ENCODE data around the gene HIBCH. TPM values are rescaled to one million over a fixed set of nuclear protein-coding genes. Genes with fewer than 3 reads are reported as not detected.

Gene HIBCH
- total and polyA plus RNA-seq, 2 of the 13 experiments (the other 11 are each of a cell fraction or from before 2014, with no cell fraction given): 18.8 to 49.5 TPM

DNA sequence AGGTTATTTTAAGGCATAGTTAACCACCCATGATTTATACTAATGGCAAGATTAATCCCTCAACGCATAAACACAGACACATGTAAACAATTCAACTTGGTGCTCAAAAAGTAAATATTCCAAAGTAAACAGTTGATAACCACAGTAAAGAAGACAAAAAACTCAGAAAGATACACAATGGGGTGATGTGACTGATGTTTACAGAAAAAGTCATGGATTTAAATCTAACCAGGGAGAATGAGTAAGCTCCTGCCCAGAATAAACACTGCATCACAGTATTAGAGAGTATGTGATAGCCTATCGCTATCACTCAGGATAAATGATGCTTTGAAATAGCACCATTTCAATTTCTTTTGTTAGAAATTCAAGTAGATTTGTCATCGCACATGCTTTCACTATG, 49.3 kb downstream of the HIBCH start (continued):
- TF ChIP-seq, protein P1, sequence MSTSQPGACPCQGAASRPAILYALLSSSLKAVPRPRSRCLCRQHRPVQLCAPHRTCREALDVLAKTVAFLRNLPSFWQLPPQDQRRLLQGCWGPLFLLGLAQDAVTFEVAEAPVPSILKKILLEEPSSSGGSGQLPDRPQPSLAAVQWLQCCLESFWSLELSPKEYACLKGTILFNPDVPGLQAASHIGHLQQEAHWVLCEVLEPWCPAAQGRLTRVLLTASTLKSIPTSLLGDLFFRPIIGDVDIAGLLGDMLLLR (CRISPR knock-in tag; IDR thresholded peaks at IDR 0.05): no peak
- TF ChIP-seq ZNF451 (CRISPR knock-in tag; IDR thresholded peaks at IDR 0.05) (no peak), SAP130 (CRISPR knock-in tag; IDR thresholded peaks at IDR 0.05; ENCODE audit: low read depth) (peak; percentile 54), GATAD2A (CRISPR knock-in tag; IDR thresholded peaks at IDR 0.05) (peak; percentile 70), RARA (CRISPR knock-in tag; IDR thresholded peaks at IDR 0.05) (peak; percentile 66), MAFF (IDR thresholded peaks at IDR 0.05; ENCODE audit: low read depth, low read length) (no peak), LCORL (IDR thresholded peaks at IDR 0.05) (no peak), LCORL (CRISPR knock-in tag; IDR thresholded peaks at IDR 0.05) (no peak), ZNF354B (CRISPR knock-in tag; IDR thresholded peaks at IDR 0.05) (no peak), NR2F6 (IDR thresholded peaks at IDR 0.05) (0 out of 2 replicates have a peak, but pooled peaks have one; percentile 13), NR2F6 (CRISPR knock-in tag; IDR thresholded peaks at IDR 0.05) (no peak), BCL6 (CRISPR knock-in tag; IDR thresholded peaks at IDR 0.05) (0 out of 2 replicates have a peak, but pooled peaks have one; percentile 15), TBX3 (IDR thresholded peaks at IDR 0.05; ENCODE audit: borderline replicate concordance) (peak; percentile 91), TOE1 (CRISPR knock-in tag; IDR thresholded peaks at IDR 0.05) (no peak), CEBPG (CRISPR knock-in tag; IDR thresholded peaks at IDR 0.05) (no peak), ZNF446 (CRISPR knock-in tag; IDR thresholded peaks at IDR 0.05) (no peak), ZSCAN12 (CRISPR knock-in tag; IDR thresholded peaks at IDR 0.05) (no peak), MLX (CRISPR knock-in tag; IDR thresholded peaks at IDR 0.05) (no peak)
- TF ChIP-seq, protein P2, sequence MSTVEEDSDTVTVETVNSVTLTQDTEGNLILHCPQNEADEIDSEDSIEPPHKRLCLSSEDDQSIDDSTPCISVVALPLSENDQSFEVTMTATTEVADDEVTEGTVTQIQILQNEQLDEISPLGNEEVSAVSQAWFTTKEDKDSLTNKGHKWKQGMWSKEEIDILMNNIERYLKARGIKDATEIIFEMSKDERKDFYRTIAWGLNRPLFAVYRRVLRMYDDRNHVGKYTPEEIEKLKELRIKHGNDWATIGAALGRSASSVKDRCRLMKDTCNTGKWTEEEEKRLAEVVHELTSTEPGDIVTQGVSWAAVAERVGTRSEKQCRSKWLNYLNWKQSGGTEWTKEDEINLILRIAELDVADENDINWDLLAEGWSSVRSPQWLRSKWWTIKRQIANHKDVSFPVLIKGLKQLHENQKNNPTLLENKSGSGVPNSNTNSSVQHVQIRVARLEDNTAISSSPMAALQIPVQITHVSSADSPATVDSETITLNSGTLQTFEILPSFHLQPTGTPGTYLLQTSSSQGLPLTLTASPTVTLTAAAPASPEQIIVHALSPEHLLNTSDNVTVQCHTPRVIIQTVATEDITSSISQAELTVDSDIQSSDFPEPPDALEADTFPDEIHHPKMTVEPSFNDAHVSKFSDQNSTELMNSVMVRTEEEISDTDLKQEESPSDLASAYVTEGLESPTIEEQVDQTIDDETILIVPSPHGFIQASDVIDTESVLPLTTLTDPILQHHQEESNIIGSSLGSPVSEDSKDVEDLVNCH (CRISPR knock-in tag; IDR thresholded peaks at IDR 0.05): no peak
- TF ChIP-seq, protein P3, sequence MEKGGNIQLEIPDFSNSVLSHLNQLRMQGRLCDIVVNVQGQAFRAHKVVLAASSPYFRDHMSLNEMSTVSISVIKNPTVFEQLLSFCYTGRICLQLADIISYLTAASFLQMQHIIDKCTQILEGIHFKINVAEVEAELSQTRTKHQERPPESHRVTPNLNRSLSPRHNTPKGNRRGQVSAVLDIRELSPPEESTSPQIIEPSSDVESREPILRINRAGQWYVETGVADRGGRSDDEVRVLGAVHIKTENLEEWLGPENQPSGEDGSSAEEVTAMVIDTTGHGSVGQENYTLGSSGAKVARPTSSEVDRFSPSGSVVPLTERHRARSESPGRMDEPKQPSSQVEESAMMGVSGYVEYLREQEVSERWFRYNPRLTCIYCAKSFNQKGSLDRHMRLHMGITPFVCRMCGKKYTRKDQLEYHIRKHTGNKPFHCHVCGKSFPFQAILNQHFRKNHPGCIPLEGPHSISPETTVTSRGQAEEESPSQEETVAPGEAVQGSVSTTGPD (CRISPR knock-in tag; IDR thresholded peaks at IDR 0.05): no peak
- TF ChIP-seq, protein P4, sequence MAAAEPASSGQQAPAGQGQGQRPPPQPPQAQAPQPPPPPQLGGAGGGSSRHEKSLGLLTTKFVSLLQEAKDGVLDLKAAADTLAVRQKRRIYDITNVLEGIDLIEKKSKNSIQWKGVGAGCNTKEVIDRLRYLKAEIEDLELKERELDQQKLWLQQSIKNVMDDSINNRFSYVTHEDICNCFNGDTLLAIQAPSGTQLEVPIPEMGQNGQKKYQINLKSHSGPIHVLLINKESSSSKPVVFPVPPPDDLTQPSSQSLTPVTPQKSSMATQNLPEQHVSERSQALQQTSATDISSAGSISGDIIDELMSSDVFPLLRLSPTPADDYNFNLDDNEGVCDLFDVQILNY (CRISPR knock-in tag; conservative IDR thresholded peaks at IDR 0.05): no peak
- TF ChIP-seq, protein P5, sequence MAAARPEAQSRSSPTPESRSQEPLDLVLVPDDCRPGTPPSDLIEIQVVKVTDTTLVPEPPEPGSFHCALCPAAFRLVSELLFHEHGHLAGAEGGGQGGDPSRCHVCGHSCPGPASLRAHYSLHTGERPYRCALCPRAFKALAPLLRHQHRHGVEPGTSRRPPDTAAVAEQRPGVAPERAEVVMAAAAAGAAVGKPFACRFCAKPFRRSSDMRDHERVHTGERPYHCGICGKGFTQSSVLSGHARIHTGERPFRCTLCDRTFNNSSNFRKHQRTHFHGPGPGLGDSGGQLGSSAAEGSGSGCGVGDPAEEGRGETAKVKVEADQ (CRISPR knock-in tag; IDR thresholded peaks at IDR 0.05; ENCODE audit: borderline replicate concordance): no peak
- TF ChIP-seq, protein P6, sequence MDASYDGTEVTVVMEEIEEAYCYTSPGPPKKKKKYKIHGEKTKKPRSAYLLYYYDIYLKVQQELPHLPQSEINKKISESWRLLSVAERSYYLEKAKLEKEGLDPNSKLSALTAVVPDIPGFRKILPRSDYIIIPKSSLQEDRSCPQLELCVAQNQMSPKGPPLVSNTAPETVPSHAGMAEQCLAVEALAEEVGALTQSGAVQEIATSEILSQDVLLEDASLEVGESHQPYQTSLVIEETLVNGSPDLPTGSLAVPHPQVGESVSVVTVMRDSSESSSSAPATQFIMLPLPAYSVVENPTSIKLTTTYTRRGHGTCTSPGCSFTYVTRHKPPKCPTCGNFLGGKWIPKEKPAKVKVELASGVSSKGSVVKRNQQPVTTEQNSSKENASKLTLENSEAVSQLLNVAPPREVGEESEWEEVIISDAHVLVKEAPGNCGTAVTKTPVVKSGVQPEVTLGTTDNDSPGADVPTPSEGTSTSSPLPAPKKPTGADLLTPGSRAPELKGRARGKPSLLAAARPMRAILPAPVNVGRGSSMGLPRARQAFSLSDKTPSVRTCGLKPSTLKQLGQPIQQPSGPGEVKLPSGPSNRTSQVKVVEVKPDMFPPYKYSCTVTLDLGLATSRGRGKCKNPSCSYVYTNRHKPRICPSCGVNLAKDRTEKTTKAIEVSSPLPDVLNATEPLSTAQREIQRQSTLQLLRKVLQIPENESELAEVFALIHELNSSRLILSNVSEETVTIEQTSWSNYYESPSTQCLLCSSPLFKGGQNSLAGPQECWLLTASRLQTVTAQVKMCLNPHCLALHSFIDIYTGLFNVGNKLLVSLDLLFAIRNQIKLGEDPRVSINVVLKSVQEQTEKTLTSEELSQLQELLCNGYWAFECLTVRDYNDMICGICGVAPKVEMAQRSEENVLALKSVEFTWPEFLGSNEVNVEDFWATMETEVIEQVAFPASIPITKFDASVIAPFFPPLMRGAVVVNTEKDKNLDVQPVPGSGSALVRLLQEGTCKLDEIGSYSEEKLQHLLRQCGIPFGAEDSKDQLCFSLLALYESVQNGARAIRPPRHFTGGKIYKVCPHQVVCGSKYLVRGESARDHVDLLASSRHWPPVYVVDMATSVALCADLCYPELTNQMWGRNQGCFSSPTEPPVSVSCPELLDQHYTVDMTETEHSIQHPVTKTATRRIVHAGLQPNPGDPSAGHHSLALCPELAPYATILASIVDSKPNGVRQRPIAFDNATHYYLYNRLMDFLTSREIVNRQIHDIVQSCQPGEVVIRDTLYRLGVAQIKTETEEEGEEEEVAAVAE (CRISPR knock-in tag; IDR thresholded peaks at IDR 0.05; ENCODE audit: borderline replicate concordance): no peak
